ENCODE results near the gene PTGIS.

PTGIS gene

DNA sequence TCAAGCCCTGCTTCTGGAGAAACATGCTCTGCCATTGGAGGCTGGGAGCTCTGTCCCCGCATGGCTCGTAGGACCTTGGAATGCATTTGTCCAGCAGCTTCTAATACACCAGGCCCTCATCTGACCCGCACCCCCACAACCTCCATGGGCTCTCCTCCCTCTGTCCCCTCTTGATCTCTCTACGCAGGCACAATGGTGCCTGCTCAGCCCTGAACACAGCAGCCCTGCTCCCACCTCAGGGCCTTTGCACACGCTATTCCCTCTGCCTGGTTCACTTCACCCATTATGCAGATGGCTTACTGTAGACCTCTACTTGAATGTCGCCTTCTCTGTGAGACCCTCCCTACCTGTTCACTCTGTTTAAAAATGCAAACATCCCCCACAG is 27.0 kb upstream of the PTGIS start:
- TF ChIP-seq CREB1 (IDR thresholded peaks at IDR 0.05; ENCODE audit: low read depth), result no peak
- TF ChIP-seq, protein P1, sequence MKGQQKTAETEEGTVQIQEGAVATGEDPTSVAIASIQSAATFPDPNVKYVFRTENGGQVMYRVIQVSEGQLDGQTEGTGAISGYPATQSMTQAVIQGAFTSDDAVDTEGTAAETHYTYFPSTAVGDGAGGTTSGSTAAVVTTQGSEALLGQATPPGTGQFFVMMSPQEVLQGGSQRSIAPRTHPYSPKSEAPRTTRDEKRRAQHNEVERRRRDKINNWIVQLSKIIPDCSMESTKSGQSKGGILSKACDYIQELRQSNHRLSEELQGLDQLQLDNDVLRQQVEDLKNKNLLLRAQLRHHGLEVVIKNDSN (IDR thresholded peaks at IDR 0.05), result no peak
- TF ChIP-seq EGR1 (IDR thresholded peaks at IDR 0.05), result no peak
- no peak for TF ChIP-seq ZBTB7A (IDR thresholded peaks at IDR 0.05; ENCODE audit: low read depth)
- TF ChIP-seq, protein P2, sequence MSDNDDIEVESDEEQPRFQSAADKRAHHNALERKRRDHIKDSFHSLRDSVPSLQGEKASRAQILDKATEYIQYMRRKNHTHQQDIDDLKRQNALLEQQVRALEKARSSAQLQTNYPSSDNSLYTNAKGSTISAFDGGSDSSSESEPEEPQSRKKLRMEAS (IDR thresholded peaks at IDR 0.05), result no peak
- no peak for TF ChIP-seq NFIC (IDR thresholded peaks at IDR 0.05)

DNA sequence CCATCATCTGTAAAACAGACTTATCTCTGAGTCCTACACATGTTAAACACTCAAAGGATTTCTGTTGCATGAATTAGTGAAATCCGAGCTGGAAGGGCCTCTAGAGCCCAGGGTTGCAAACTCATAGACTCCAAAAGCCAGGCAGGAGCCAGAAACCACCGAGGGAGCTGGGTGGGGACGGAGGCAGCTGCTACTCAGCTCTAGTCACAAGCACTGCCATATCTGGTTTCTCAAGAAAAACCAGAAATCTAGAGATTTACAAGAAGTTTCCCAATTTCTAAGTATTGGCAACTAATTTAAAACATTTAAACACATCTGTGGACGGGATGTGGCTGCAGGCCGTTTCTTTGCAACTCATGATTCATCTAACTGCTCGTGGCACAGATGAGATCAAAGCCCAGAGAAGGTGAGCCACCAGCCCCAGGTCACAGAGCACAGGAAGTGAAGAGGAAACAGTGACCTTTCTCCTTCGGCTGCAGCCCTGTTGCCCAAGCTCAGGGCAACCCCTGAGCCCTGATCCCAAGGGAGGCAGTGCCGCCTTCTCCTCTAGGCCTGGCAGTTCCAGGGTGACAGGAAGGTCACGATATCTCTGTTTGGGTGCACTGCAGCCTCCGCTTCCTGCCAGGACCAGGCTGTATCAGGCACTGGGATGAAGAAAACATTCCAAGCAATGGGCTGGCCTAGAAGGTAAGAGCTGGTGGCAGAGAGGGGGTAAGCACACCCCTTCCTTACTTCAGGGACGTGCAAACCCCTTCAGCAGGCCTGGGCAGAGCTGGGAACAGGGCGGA is 26.4 kb upstream of the PTGIS start:
- TF ChIP-seq TEAD4 (IDR thresholded peaks at IDR 0.05) (no peak), TCF12 (IDR thresholded peaks at IDR 0.05; ENCODE audit: low read depth) (no peak), ZBTB7A (IDR thresholded peaks at IDR 0.05; ENCODE audit: low read depth) (no peak)
- TF ChIP-seq, protein P3, sequence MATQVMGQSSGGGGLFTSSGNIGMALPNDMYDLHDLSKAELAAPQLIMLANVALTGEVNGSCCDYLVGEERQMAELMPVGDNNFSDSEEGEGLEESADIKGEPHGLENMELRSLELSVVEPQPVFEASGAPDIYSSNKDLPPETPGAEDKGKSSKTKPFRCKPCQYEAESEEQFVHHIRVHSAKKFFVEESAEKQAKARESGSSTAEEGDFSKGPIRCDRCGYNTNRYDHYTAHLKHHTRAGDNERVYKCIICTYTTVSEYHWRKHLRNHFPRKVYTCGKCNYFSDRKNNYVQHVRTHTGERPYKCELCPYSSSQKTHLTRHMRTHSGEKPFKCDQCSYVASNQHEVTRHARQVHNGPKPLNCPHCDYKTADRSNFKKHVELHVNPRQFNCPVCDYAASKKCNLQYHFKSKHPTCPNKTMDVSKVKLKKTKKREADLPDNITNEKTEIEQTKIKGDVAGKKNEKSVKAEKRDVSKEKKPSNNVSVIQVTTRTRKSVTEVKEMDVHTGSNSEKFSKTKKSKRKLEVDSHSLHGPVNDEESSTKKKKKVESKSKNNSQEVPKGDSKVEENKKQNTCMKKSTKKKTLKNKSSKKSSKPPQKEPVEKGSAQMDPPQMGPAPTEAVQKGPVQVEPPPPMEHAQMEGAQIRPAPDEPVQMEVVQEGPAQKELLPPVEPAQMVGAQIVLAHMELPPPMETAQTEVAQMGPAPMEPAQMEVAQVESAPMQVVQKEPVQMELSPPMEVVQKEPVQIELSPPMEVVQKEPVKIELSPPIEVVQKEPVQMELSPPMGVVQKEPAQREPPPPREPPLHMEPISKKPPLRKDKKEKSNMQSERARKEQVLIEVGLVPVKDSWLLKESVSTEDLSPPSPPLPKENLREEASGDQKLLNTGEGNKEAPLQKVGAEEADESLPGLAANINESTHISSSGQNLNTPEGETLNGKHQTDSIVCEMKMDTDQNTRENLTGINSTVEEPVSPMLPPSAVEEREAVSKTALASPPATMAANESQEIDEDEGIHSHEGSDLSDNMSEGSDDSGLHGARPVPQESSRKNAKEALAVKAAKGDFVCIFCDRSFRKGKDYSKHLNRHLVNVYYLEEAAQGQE (IDR thresholded peaks at IDR 0.05; ENCODE audit: low read depth), result no peak

DNA sequence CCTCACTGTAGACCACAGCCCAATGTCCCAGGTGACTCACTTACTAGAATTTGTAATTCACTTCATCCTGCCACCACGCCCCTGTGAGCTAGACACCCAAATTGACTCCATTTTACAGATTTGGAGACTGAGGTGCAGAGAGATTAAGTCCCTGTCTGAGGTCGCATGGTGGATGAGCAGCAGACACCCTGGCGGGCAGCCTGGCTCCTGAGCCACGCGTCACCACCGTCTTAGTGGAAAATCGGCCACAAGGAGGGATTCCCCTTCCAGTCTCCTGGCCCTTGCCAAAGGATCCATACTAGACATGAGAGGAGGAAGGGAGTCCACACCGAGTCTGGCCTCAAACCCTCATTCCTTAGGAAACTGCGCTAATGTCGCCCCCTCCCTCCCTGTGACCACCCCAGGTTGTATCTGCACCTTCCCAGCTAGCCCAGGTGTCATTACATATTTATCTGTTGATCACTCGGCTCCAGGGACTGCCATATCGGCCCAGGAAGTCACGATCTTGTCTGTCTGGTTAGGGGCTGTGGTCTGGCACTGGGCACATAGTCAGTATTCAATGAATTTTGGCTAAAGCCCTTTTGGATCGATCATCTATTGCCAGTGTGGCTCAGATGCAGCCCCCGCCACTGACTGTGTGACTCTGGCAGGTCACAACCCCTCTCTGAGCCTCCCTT is 25.7 kb upstream of the PTGIS start:
- TF ChIP-seq, protein P2 (IDR thresholded peaks at IDR 0.05), result no peak
- TF ChIP-seq EGR1 (IDR thresholded peaks at IDR 0.05), result no peak
- no peak for TF ChIP-seq CEBPB (IDR thresholded peaks at IDR 0.05)
- TF ChIP-seq FOXM1 (IDR thresholded peaks at IDR 0.05; ENCODE audit: borderline replicate concordance, low read depth), result no peak
- TF ChIP-seq, protein P3 (IDR thresholded peaks at IDR 0.05; ENCODE audit: low read depth), result no peak
- TF ChIP-seq, protein P1 (IDR thresholded peaks at IDR 0.05), result no peak
- TF ChIP-seq TCF12 (IDR thresholded peaks at IDR 0.05; ENCODE audit: low read depth), result no peak
- no peak for TF ChIP-seq TAF1 (IDR thresholded peaks at IDR 0.05; ENCODE audit: low read depth)
- no peak for TF ChIP-seq YY1 (IDR thresholded peaks at IDR 0.05; ENCODE audit: low read depth)
- TF ChIP-seq NFIC (IDR thresholded peaks at IDR 0.05), result no peak
- TF ChIP-seq ZBTB7A (IDR thresholded peaks at IDR 0.05; ENCODE audit: low read depth), result no peak
- no peak for TF ChIP-seq CREB1 (IDR thresholded peaks at IDR 0.05; ENCODE audit: low read depth)

DNA sequence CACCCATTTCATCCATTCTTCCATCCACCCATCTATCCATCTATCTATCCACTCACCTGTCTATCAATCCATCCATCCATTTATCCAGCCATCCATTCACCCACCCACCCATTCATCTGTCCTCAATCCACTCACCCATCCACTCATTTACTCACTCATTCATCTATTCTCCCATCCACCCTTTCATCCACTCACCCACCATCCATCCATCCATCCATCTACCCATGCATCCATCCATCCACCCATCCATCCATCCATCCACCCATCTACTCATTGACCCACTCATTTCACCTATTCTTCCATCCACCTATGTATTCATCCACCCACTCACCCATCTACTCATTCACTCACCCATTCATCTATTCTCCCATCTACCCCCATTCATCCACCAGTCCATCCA is 24.2 kb upstream of the PTGIS start:
- no peak for TF ChIP-seq FOXM1 (IDR thresholded peaks at IDR 0.05; ENCODE audit: borderline replicate concordance, low read depth)
- TF ChIP-seq, protein P1 (IDR thresholded peaks at IDR 0.05), result no peak
- TF ChIP-seq TAF1 (IDR thresholded peaks at IDR 0.05; ENCODE audit: low read depth), result no peak
- TF ChIP-seq TEAD4 (IDR thresholded peaks at IDR 0.05), result no peak
- no peak for TF ChIP-seq CREB1 (IDR thresholded peaks at IDR 0.05; ENCODE audit: low read depth)
- TF ChIP-seq, protein P3 (IDR thresholded peaks at IDR 0.05; ENCODE audit: low read depth), result no peak
- TF ChIP-seq TCF12 (IDR thresholded peaks at IDR 0.05; ENCODE audit: low read depth), result no peak
- TF ChIP-seq EP300 (IDR thresholded peaks at IDR 0.05; ENCODE audit: borderline replicate concordance), result no peak

Data from Ishikawa (cell line).